Ovary (tissue), 9 donors: Measurements from ENCODE around the gene SRCAP. TPM values are rescaled to one million over a fixed set of nuclear protein-coding genes. Genes with fewer than 3 reads are reported as not detected.

Source experiments
- DNase-seq, 5 donors: peaks; one replicate each; pipeline ENCODE4 v3.0.0-alpha.2; 2019 to 2020
- H3K27ac ChIP-seq, 2 donors: fragments of 200-600 bp; one replicate each; pipeline versions ENCODE4 v1.5.1 to v1.8.0; 2019 to 2022
- H3K27me3 ChIP-seq: fragments of 200-600 bp; one replicate; pipeline ENCODE4 v1.8.0; 2022
- H3K36me3 ChIP-seq: fragments of 200-600 bp; sonication (generic); one replicate; pipeline ENCODE4 v1.5.1; 2019
- H3K4me1 ChIP-seq: one replicate; pipeline ENCODE4 v1.8.1; 2013; ENCODE audit warnings: mild to moderate bottlenecking, moderate library complexity; ENCODE audit not compliant: insufficient read depth
- H3K4me3 ChIP-seq: fragments of 200-600 bp; sonication (generic); one replicate; pipeline ENCODE4 v1.5.1; 2017
- H3K9me3 ChIP-seq, 2 donors: fragments of 200-600 bp in 1 of 2; sonication (generic) in 1 of 2; one replicate each; pipeline versions ENCODE4 v1.5.1 to v1.8.1; 2013 to 2019; ENCODE audit warnings: mild to moderate bottlenecking in 1 of 2, moderate library complexity in 1 of 2
- CTCF ChIP-seq, 3 donors: fragments of 450-650 bp in 2 of 3; fragments of 200-600 bp in 1 of 3; IDR thresholded peaks; one replicate each; pipeline versions ENCODE4 v1.5.1 to v1.8.0; 2016 to 2022; ENCODE audit warnings: antibody characterized with exemption in 3 of 3, mild to moderate bottlenecking in 1 of 3
- EP300 ChIP-seq: sonication (generic); formaldehyde crosslinking; IDR thresholded peaks from one replicate; pipeline ENCODE4 v1.6.1; 2017; ENCODE audit warnings: antibody characterized with exemption
- POLR2A ChIP-seq: fragments of 450-650 bp; IDR thresholded peaks from one replicate; pipeline ENCODE4 v1.6.1; 2017; ENCODE audit warnings: antibody characterized with exemption, mild to moderate bottlenecking, moderate library complexity
- WGBS, 3 donors: extraction: QIAGEN DNeasy Blood & Tissue Kit in 1 of 3; methylation state at CpG; one replicate each; pipeline versions ENCODE4 v1.1.5 to v1.1.7; 2013 to 2017; 5-methylcytosine and 5-hydroxymethylcytosine counted together
- intact Hi-C, 4 donors: fragments of 100-400 bp; cut with DNase I; formaldehyde crosslinking; loops; one replicate each; pipeline versions ENCODE4 v1.11.0 to v1.15.1; 2022 to 2023
- polyA plus RNA-seq, 2 donors: library from polyadenylated mRNA; stranded (reverse); fragments of 200-250 nt in 1 of 2; fragments of 350-450 nt in 1 of 2; fragmentation: Illumina TruSeq in 1 of 2; extraction: RNeasy Lipid Tissue Mini Kit (QIAGEN cat#74804) in 1 of 2; gene quantifications; one replicate each; pipeline ENCODE4 v1.2.3, GENCODE V29; 2013 to 2014
- total RNA-seq, 7 donors: library from RNA; depleted of rRNA in 2 of 7; stranded (reverse); fragments of >200 nt in 2 of 7; fragmentation: NEBNext Ultra II Directional in 3 of 7; extraction: Animal tissue kit (Norgen Biotek cat#: 25700) in 3 of 7; gene quantifications; one replicate each; pipeline versions ENCODE4 v1.1.0 to v1.2.4, GENCODE V29; 2016 to 2023
- donor health status: DM: no; HTN: no; CAD: no; lungs with moderate emphysema.
- donor health status: DM: no; HTN: no; CAD: no.
- donor health status: Bipolar disorder and iron deficiency.
- donor health status: DM: yes; HTN: yes; CAD: no.
- donor health status: DM: no; HTN: no; CAD: no.
- donor health status: DM: yes; HTN: yes; CAD: no.

The SRCAP gene
- total and polyA plus RNA-seq, 9 donors, result 11.4 to 73.1 (median 46.1) TPM

DNA sequence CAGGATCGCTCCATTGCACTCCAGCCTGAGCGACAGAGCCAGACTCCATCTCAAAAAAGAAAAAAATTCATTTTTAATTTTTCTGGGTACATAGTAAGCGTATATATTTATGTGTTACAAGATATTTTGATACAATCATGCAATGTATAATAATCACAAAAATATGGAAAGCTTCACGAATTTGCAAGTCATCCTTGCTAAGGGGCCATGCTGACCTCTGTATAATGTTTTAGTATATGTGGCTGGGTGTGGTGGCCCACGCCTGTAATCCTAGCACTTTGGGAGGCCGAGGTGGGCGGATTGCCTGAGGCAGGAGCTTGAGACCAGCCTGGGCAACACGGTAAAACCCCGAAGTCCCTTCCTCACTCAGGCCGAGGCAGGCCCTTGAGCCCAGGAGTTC lies 23.8 kb upstream of the SRCAP start:
- Histone ChIP-seq H3K27me3 (no peaks in the 10 kb centered on the region), H3K27ac (no peak overlapping the region), H3K4me3 (no peak overlapping the region), H3K36me3 (no peaks in the 10 kb centered on the region), H3K9me3 (no peaks in the 10 kb centered on the region), H3K4me1 (no peaks in the 10 kb centered on the region)
- intact Hi-C loops, result no loop called here
- no peak for DNase-seq
- TF ChIP-seq CTCF (IDR thresholded peaks at IDR 0.05), result no peak
- no peak for TF ChIP-seq EP300
- no peak for TF ChIP-seq POLR2A
- 83 to 88% (median 83%) methylated on average over 10 of the region's 10 CpGs for WGBS, 3 donors

DNA sequence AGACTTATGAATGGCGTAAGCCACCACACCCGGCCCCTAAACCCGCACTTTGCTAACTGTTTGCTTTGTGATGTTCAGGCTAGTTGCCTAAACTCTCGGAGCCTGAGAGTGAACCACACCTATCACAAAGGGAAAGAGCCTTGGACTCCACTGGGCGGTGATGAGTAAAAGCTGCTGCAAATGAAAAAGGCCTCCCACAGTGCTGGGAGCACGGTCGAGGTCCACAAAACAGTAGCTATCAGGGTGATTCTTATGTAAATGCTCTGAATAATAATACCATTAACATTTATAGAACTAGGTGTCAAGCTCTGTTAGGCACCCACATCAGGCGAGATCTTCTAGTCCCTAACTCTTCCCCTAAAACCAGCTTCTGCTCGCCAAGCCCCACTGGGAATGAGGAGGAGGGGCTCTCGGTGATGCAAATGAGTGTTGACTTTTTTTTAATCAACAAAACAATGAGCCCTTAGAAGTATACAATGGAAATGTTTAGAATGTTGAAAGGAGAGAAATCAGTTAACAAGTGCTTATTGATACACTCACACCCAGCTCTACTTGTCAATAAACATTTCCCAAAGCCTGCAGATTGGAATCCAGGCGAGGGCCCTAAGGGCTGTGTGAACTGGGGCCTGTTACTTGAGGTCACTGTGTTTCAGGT lies 20.9 kb upstream of the SRCAP start:
- intact Hi-C loops, result no loop called here
- no peaks in the 10 kb centered on the region for H3K36me3 ChIP-seq

GRCh38 chr16:30678586-30678970 lies 20.4 kb upstream of the SRCAP start:
- H3K27me3 ChIP-seq, result no peaks in the 10 kb centered on the region
- no peak for TF ChIP-seq POLR2A
- TF ChIP-seq CTCF (IDR thresholded peaks at IDR 0.05), result no peak
- no peak for TF ChIP-seq EP300
- DNase-seq, result no peak
- no peak overlapping the region for H3K4me3 ChIP-seq
- no peak overlapping the region for H3K27ac ChIP-seq
- intact Hi-C loops, result no loop called here
- H3K4me1 ChIP-seq, result no peaks in the 10 kb centered on the region
- H3K9me3 ChIP-seq, result no peaks in the 10 kb centered on the region
- H3K36me3 ChIP-seq, result no peaks in the 10 kb centered on the region
- WGBS, 3 donors, result 80 to 88% (median 83%) methylated on average over 3 of the region's 3 CpGs

More for the DNA sequence above, 20.9 kb upstream of the SRCAP start:
- H3K4me1 ChIP-seq, result no peaks in the 10 kb centered on the region
- TF ChIP-seq POLR2A (no peak), CTCF (IDR thresholded peaks at IDR 0.05) (no peak), EP300 (no peak)
- H3K9me3 ChIP-seq, result no peaks in the 10 kb centered on the region
- DNase-seq, result no peak
- WGBS, 3 donors, result 67 to 76% (median 71%) methylated on average over 11 of the region's 11 CpGs
- no peaks in the 10 kb centered on the region for H3K27me3 ChIP-seq
- no peak overlapping the region for H3K4me3 ChIP-seq
- H3K27ac ChIP-seq, result no peak overlapping the region

GRCh38 chr16:30680326-30680725 lies 18.6 kb upstream of the SRCAP start:
- DNase-seq, result no peak
- no peaks in the 10 kb centered on the region for H3K27me3 ChIP-seq
- no peak overlapping the region for H3K4me3 ChIP-seq
- WGBS, 3 donors, result 90 to 96% (median 93%) methylated on average over 3 of the region's 3 CpGs
- no peaks in the 10 kb centered on the region for H3K4me1 ChIP-seq
- no peak overlapping the region for H3K27ac ChIP-seq
- intact Hi-C loops, result no loop called here
- no peaks in the 10 kb centered on the region for H3K9me3 ChIP-seq
- H3K36me3 ChIP-seq, result no peaks in the 10 kb centered on the region
- TF ChIP-seq POLR2A (no peak), CTCF (IDR thresholded peaks at IDR 0.05) (no peak), EP300 (no peak)
